Measurements from ENCODE around the gene RPS23.
A peak's percentile ranks its signal among the peaks of the same experiment; 100 is the strongest.

The RPS23 gene

GRCh38 chr5:82257729-82258128, 20.4 kb downstream of the RPS23 start:
- Mint-ChIP-seq H3K36me3 (ENCODE audit: insufficient read depth) (peaks cover 3% of the 10 kb centered on the region), H3K4me3 (no peak overlapping the region), H3K27ac (ENCODE audit: low read depth) (no peak overlapping the region), H3K4me1 (no peaks in the 10 kb centered on the region), H3K27me3 (no peaks in the 10 kb centered on the region), H3K9me3 (no peaks in the 10 kb centered on the region)
- ATAC-seq (replicated peaks; ENCODE audit: extremely low read depth, poor library complexity, severe bottlenecking) (no peak), DNase-seq (ENCODE audit: low spot score in 2 of 2) (no peak)

- Mint-ChIP-seq H3K27me3 (no peaks in the 10 kb centered on the region), H3K27ac (ENCODE audit: low read depth) (peak overlapping the region; percentile 9), H3K4me1 (no peaks in the 10 kb centered on the region), H3K4me3 (no peak overlapping the region), H3K36me3 (ENCODE audit: insufficient read depth) (peaks cover 3% of the 10 kb centered on the region), H3K9me3 (no peaks in the 10 kb centered on the region)
- DNase-seq (ENCODE audit: low spot score in 2 of 2) (no peak), ATAC-seq (replicated peaks; ENCODE audit: extremely low read depth, poor library complexity, severe bottlenecking) (no peak)
Measured at GRCh38 chr5:82257247-82257646, 20.9 kb downstream of the RPS23 start.

GRCh38 chr5:82255844-82256243, 22.3 kb downstream of the RPS23 start:
- H3K27me3 Mint-ChIP-seq: no peaks in the 10 kb centered on the region

GRCh38 chr5:82252744-82253143, 25.4 kb downstream of the RPS23 start:
- Mint-ChIP-seq H3K4me1 (no peaks in the 10 kb centered on the region), H3K4me3 (no peak overlapping the region), H3K27me3 (no peaks in the 10 kb centered on the region), H3K9me3 (peaks cover 5% of the 10 kb centered on the region), H3K27ac (ENCODE audit: low read depth) (no peak overlapping the region), H3K36me3 (ENCODE audit: insufficient read depth) (peaks cover 3% of the 10 kb centered on the region)
- DNase-seq (ENCODE audit: low spot score in 2 of 2) (no peak), ATAC-seq (replicated peaks; ENCODE audit: extremely low read depth, poor library complexity, severe bottlenecking) (no peak)

More at GRCh38 chr5:82255844-82256243, 22.3 kb downstream of the RPS23 start:
- peaks cover 3% of the 10 kb centered on the region for H3K36me3 Mint-ChIP-seq (ENCODE audit: insufficient read depth)
- H3K27ac Mint-ChIP-seq (ENCODE audit: low read depth): no peak overlapping the region
- H3K4me3 Mint-ChIP-seq: no peak overlapping the region
- DNase-seq (ENCODE audit: low spot score in 2 of 2): no peak
- ATAC-seq (replicated peaks; ENCODE audit: extremely low read depth, poor library complexity, severe bottlenecking): no peak
- H3K9me3 Mint-ChIP-seq: no peaks in the 10 kb centered on the region
- H3K4me1 Mint-ChIP-seq: no peaks in the 10 kb centered on the region

GRCh38 chr5:82246960-82247574, 31.1 kb downstream of the RPS23 start:
- no peak for ATAC-seq (replicated peaks; ENCODE audit: extremely low read depth, poor library complexity, severe bottlenecking)
- no peak overlapping the region for H3K27ac Mint-ChIP-seq (ENCODE audit: low read depth)
- no peak for DNase-seq (ENCODE audit: low spot score in 2 of 2)
- H3K9me3 Mint-ChIP-seq: peaks cover 14% of the 10 kb centered on the region
- H3K4me1 Mint-ChIP-seq: no peaks in the 10 kb centered on the region
- no peak overlapping the region for H3K4me3 Mint-ChIP-seq
- H3K27me3 Mint-ChIP-seq: no peaks in the 10 kb centered on the region
- no peaks in the 10 kb centered on the region for H3K36me3 Mint-ChIP-seq (ENCODE audit: insufficient read depth)

- no peak for ATAC-seq (replicated peaks; ENCODE audit: extremely low read depth, poor library complexity, severe bottlenecking)
- no peak overlapping the region for H3K27ac Mint-ChIP-seq (ENCODE audit: low read depth)
- no peaks in the 10 kb centered on the region for H3K4me1 Mint-ChIP-seq
- H3K4me3 Mint-ChIP-seq: no peak overlapping the region
- H3K9me3 Mint-ChIP-seq: peaks cover 14% of the 10 kb centered on the region
- H3K36me3 Mint-ChIP-seq (ENCODE audit: insufficient read depth): no peaks in the 10 kb centered on the region
- no peaks in the 10 kb centered on the region for H3K27me3 Mint-ChIP-seq
- DNase-seq (ENCODE audit: low spot score in 2 of 2): no peak
Measured at GRCh38 chr5:82244854-82245635, 33.1 kb downstream of the RPS23 start.

- Mint-ChIP-seq H3K27me3 (no peaks in the 10 kb centered on the region), H3K4me1 (no peaks in the 10 kb centered on the region), H3K4me3 (no peak overlapping the region), H3K27ac (ENCODE audit: low read depth) (no peak overlapping the region), H3K36me3 (ENCODE audit: insufficient read depth) (no peaks in the 10 kb centered on the region), H3K9me3 (peaks cover 14% of the 10 kb centered on the region)
- ATAC-seq (replicated peaks; ENCODE audit: extremely low read depth, poor library complexity, severe bottlenecking): no peak
- DNase-seq (ENCODE audit: low spot score in 2 of 2): no peak
Measured at GRCh38 chr5:82244151-82244550, 34.0 kb downstream of the RPS23 start.

GRCh38 chr5:82234885-82235284, 43.3 kb downstream of the RPS23 start:
- Mint-ChIP-seq H3K27me3 (no peaks in the 10 kb centered on the region), H3K4me1 (no peaks in the 10 kb centered on the region), H3K9me3 (no peaks in the 10 kb centered on the region), H3K36me3 (ENCODE audit: insufficient read depth) (no peaks in the 10 kb centered on the region), H3K4me3 (no peak overlapping the region), H3K27ac (ENCODE audit: low read depth) (no peak overlapping the region)
- no peak for DNase-seq (ENCODE audit: low spot score in 2 of 2)
- no peak for ATAC-seq (replicated peaks; ENCODE audit: extremely low read depth, poor library complexity, severe bottlenecking)

- Mint-ChIP-seq H3K27ac (ENCODE audit: low read depth) (no peak overlapping the region), H3K27me3 (no peaks in the 10 kb centered on the region), H3K9me3 (no peaks in the 10 kb centered on the region), H3K4me1 (no peaks in the 10 kb centered on the region), H3K36me3 (ENCODE audit: insufficient read depth) (no peaks in the 10 kb centered on the region), H3K4me3 (no peak overlapping the region)
- ATAC-seq (replicated peaks; ENCODE audit: extremely low read depth, poor library complexity, severe bottlenecking) (peak; percentile 70), DNase-seq (ENCODE audit: low spot score in 2 of 2) (peak; percentile 49)
Measured at GRCh38 chr5:82225525-82226172, 52.5 kb downstream of the RPS23 start.

Measured in central memory CD8-positive, alpha-beta T cell (primary cell).